ENCODE data around the gene MOB3B. TPM values are rescaled to one million over a fixed set of nuclear protein-coding genes. Genes with fewer than 3 reads are reported as not detected.

MOB3B gene
- total RNA-seq, 4 donors from 2014 or later: 16.2 to 23.7 (median 19.7) TPM

- H3K36me3 ChIP-seq: no peaks in the 10 kb centered on the region
- H3K4me1 ChIP-seq: peaks cover 0 to 30% (median 11%) of the 10 kb centered on the region in 4 donors
- TF ChIP-seq POLR2A (IDR thresholded peaks at IDR 0.05) (no peak), EP300 (IDR thresholded peaks at IDR 0.05) (no peak), CTCF (IDR thresholded peaks at IDR 0.05) (no peak)
- H3K27me3 ChIP-seq: no peaks in the 10 kb centered on the region
- no peak overlapping the region for H3K4me3 ChIP-seq
- H3K27ac ChIP-seq: no peak overlapping the region
- H3K9me3 ChIP-seq: no peaks in the 10 kb centered on the region
- WGBS, 2 donors: 50 to 64% methylated on average over 4 of the region's 4 CpGs
- DNase-seq (ENCODE audit: low spot score in 2 of 2): no peak
Observed at GRCh38 chr9:27395484-27395921, 134.1 kb downstream of the MOB3B start.

GRCh38 chr9:27394826-27395201, 134.8 kb downstream of the MOB3B start:
- WGBS, 2 donors: 54 to 57% methylated on average over 3 of the region's 3 CpGs
- Histone ChIP-seq H3K4me1 (peaks cover 0 to 30% (median 11%) of the 10 kb centered on the region in 4 donors), H3K4me3 (no peak overlapping the region), H3K9me3 (no peaks in the 10 kb centered on the region), H3K27me3 (no peaks in the 10 kb centered on the region), H3K27ac (no peak overlapping the region), H3K36me3 (no peaks in the 10 kb centered on the region)
- no peak for DNase-seq (ENCODE audit: low spot score in 2 of 2)
- TF ChIP-seq POLR2A (IDR thresholded peaks at IDR 0.05) (no peak), CTCF (IDR thresholded peaks at IDR 0.05) (no peak), EP300 (IDR thresholded peaks at IDR 0.05) (no peak)

- Histone ChIP-seq H3K36me3 (no peaks in the 10 kb centered on the region), H3K4me3 (no peak overlapping the region), H3K27me3 (no peaks in the 10 kb centered on the region), H3K27ac (peak overlapping the region in 3 of 4 donors; percentile 7 to 40 (median 17)), H3K4me1 (peaks cover 0 to 30% (median 11%) of the 10 kb centered on the region in 4 donors), H3K9me3 (no peaks in the 10 kb centered on the region)
- 34 to 37% methylated on average over 4 of the region's 4 CpGs for WGBS, 2 donors
- TF ChIP-seq POLR2A (IDR thresholded peaks at IDR 0.05) (no peak), EP300 (IDR thresholded peaks at IDR 0.05) (peak in 1 of 2 donors; percentile 8)
- DNase-seq (ENCODE audit: low spot score in 2 of 2): no peak
Observed at GRCh38 chr9:27394154-27394825, 135.3 kb downstream of the MOB3B start.

GRCh38 chr9:27393054-27393846, 136.4 kb downstream of the MOB3B start:
- H3K4me1 ChIP-seq: peaks cover 0 to 30% (median 11%) of the 10 kb centered on the region in 4 donors
- H3K27me3 ChIP-seq: no peaks in the 10 kb centered on the region
- peak overlapping the region in 1 of 4 donors; percentile 7 for H3K27ac ChIP-seq
- no peaks in the 10 kb centered on the region for H3K9me3 ChIP-seq
- H3K36me3 ChIP-seq: no peaks in the 10 kb centered on the region
- TF ChIP-seq EP300 (IDR thresholded peaks at IDR 0.05): no peak
- no peak for TF ChIP-seq POLR2A (IDR thresholded peaks at IDR 0.05)
- no peak for TF ChIP-seq CTCF (IDR thresholded peaks at IDR 0.05)
- 86% methylated on average over 6 of the region's 6 CpGs for WGBS, 2 donors
- DNase-seq (ENCODE audit: low spot score in 2 of 2): no peak
- no peak overlapping the region for H3K4me3 ChIP-seq

- H3K36me3 ChIP-seq: no peaks in the 10 kb centered on the region
- DNase-seq (ENCODE audit: low spot score in 2 of 2): no peak
- H3K27me3 ChIP-seq: no peaks in the 10 kb centered on the region
- H3K9me3 ChIP-seq: no peaks in the 10 kb centered on the region
- H3K27ac ChIP-seq: no peak overlapping the region
- no peak overlapping the region for H3K4me3 ChIP-seq
- no peak for TF ChIP-seq EP300 (IDR thresholded peaks at IDR 0.05)
- no peak for TF ChIP-seq CTCF (IDR thresholded peaks at IDR 0.05)
- TF ChIP-seq POLR2A (IDR thresholded peaks at IDR 0.05): no peak
- WGBS, 2 donors: 86 to 88% methylated on average over 4 of the region's 4 CpGs
- peaks cover 0 to 30% (median 11%) of the 10 kb centered on the region in 4 donors for H3K4me1 ChIP-seq
Observed at GRCh38 chr9:27392451-27392850, 137.2 kb downstream of the MOB3B start.
